PFSK-1 (cell line): ENCODE results near the gene NPM1.

Experiments used
- FOXP2 ChIP-seq: optimal IDR thresholded peaks from 2 replicates; pipeline ENCODE3; 2011; ENCODE audit warnings: borderline replicate concordance, control low read depth, inconsistent platforms; ENCODE audit not compliant: insufficient read depth; ENCODE audit errors: extremely low read length, extremely low read depth
- POLR2AphosphoS5 ChIP-seq: IDR thresholded peaks from 2 replicates; pipeline ENCODE4 v1.6.1; 2012; ENCODE audit warnings: low read depth, mild to moderate bottlenecking, control low read depth, low read length, moderate library complexity
- SIN3A ChIP-seq: IDR thresholded peaks from 2 replicates; pipeline ENCODE4 v1.6.1; 2012; ENCODE audit warnings: mild to moderate bottlenecking, low read length, moderate library complexity, borderline replicate concordance; ENCODE audit not compliant: insufficient read depth
- TAF1 ChIP-seq: IDR thresholded peaks from 2 replicates; pipeline ENCODE4 v1.6.1; 2012; ENCODE audit warnings: low read length, control low read depth, borderline replicate concordance; ENCODE audit not compliant: insufficient read depth
- TF ChIP-seq, protein P1 (sequence below), 2 experiments: IDR thresholded peaks; 2 replicates each; pipeline versions ENCODE4 v1.6.1 to v1.8.0; 2011 to 2012; ENCODE audit warnings: low read depth in 2 of 2, low read length in 2 of 2, control low read depth in 1 of 2, inconsistent platforms in 1 of 2, mild to moderate bottlenecking in 1 of 2, moderate library complexity in 1 of 2; ENCODE audit not compliant: insufficient read depth in 1 of 2

DNA sequence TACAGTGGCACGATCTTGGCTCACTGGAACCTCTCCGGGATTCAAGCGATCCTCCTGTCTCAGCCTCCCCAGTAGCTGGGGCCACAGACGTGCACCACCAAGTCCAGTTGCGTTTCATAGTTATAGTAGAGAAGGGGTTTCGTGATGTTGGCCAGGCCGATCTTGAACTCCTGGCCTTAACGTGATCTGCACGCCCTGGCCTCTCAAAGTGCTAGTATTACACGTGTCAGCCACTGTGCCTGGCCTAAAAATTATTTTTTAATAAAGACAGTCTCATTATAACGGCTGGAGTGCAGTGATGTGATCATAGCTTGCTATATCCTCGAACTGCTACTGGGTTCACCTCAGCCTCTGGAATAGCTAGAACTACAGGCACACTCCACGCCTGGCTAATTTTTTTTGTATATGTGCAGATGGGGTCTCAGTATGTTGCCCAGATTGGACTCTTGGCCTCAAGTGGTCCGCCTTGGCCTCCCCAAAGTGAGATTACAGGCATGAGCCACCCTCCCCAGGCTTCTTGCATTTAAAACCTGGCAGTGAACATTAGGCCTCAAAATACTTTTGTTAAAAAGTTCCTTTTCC lies 4.4 kb downstream of the NPM1 start:
- TF ChIP-seq, protein P1, sequence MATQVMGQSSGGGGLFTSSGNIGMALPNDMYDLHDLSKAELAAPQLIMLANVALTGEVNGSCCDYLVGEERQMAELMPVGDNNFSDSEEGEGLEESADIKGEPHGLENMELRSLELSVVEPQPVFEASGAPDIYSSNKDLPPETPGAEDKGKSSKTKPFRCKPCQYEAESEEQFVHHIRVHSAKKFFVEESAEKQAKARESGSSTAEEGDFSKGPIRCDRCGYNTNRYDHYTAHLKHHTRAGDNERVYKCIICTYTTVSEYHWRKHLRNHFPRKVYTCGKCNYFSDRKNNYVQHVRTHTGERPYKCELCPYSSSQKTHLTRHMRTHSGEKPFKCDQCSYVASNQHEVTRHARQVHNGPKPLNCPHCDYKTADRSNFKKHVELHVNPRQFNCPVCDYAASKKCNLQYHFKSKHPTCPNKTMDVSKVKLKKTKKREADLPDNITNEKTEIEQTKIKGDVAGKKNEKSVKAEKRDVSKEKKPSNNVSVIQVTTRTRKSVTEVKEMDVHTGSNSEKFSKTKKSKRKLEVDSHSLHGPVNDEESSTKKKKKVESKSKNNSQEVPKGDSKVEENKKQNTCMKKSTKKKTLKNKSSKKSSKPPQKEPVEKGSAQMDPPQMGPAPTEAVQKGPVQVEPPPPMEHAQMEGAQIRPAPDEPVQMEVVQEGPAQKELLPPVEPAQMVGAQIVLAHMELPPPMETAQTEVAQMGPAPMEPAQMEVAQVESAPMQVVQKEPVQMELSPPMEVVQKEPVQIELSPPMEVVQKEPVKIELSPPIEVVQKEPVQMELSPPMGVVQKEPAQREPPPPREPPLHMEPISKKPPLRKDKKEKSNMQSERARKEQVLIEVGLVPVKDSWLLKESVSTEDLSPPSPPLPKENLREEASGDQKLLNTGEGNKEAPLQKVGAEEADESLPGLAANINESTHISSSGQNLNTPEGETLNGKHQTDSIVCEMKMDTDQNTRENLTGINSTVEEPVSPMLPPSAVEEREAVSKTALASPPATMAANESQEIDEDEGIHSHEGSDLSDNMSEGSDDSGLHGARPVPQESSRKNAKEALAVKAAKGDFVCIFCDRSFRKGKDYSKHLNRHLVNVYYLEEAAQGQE (IDR thresholded peaks at IDR 0.05; ENCODE audit: insufficient read depth in 1 of 2, low read depth in 2 of 2, low read length in 2 of 2): no peak
- TF ChIP-seq POLR2AphosphoS5 (no peak), TAF1 (no peak), SIN3A (no peak), FOXP2 (no peak)
